Retina (tissue), 1 donor: Measurements from ENCODE around the gene ZNF783.
A peak's percentile ranks its signal among the peaks of the same experiment; 100 is the strongest.
"Not testable (repeated sequence)": the region's sequence is repeated elsewhere in the genome, so short reads cannot be mapped to it uniquely, and the experiment has no call there.

Source experiments
- DNase-seq: peaks from one replicate; pipeline ENCODE4 v3.0.0-alpha.2; 2016

Gene ZNF783

GRCh38 chr7:149306854-149307253, 44.9 kb downstream of the ZNF783 start:
- DNase-seq = no peak

GRCh38 chr7:149307775-149308501, 45.9 kb downstream of the ZNF783 start:
- DNase-seq = no peak

GRCh38 chr7:149310113-149310836, 48.3 kb downstream of the ZNF783 start:
- DNase-seq = peak; percentile 21

- DNase-seq = no peak
Observed at GRCh38 chr7:149310990-149311573, 49.1 kb downstream of the ZNF783 start.

GRCh38 chr7:149313981-149314380, 52.0 kb downstream of the ZNF783 start:
- no peak for DNase-seq

GRCh38 chr7:149316606-149317005, 54.6 kb downstream of the ZNF783 start:
- no peak for DNase-seq

- no peak for DNase-seq
Observed at GRCh38 chr7:149317496-149317895, 55.5 kb downstream of the ZNF783 start.

- no peak for DNase-seq
Observed at GRCh38 chr7:149317986-149318672, 56.1 kb downstream of the ZNF783 start.

- DNase-seq = no peak
Observed at GRCh38 chr7:149319376-149319775, 57.4 kb downstream of the ZNF783 start.

- no peak for DNase-seq
Observed at GRCh38 chr7:149320313-149321124, 58.5 kb downstream of the ZNF783 start.

GRCh38 chr7:149321125-149321905, 59.3 kb downstream of the ZNF783 start:
- not testable (repeated sequence) for DNase-seq

GRCh38 chr7:149321978-149322541, 60.1 kb downstream of the ZNF783 start:
- DNase-seq = no peak

GRCh38 chr7:149322737-149323136, 60.7 kb downstream of the ZNF783 start:
- DNase-seq = no peak

- DNase-seq = no peak
Observed at GRCh38 chr7:149325248-149325647, 63.3 kb downstream of the ZNF783 start.

- DNase-seq = no peak
Observed at GRCh38 chr7:149329265-149329664, 67.3 kb downstream of the ZNF783 start.

GRCh38 chr7:149329766-149330334, 67.9 kb downstream of the ZNF783 start:
- no peak for DNase-seq

- no peak for DNase-seq
Observed at GRCh38 chr7:149330914-149331567, 69.0 kb downstream of the ZNF783 start.

GRCh38 chr7:149332602-149333320, 70.8 kb downstream of the ZNF783 start:
- not testable (repeated sequence) for DNase-seq

- DNase-seq = no peak
Observed at GRCh38 chr7:149333321-149333717, 71.3 kb downstream of the ZNF783 start.

- no peak for DNase-seq
Observed at GRCh38 chr7:149334219-149334618, 72.2 kb downstream of the ZNF783 start.
